ENCODE measurements around the gene QDPR.
"Not testable (repeated sequence)": the region's sequence is repeated elsewhere in the genome, so short reads cannot be mapped to it uniquely, and the experiment has no call there.

Gene QDPR

GRCh38 chr4:17489721-17490120 lies 22.2 kb downstream of the QDPR start:
- no peak for DNase-seq

GRCh38 chr4:17489123-17489522 lies 22.8 kb downstream of the QDPR start:
- no peak for DNase-seq

- DNase-seq = no peak
Observed at GRCh38 chr4:17482716-17483115, 29.2 kb downstream of the QDPR start.

GRCh38 chr4:17480955-17481354 lies 30.9 kb downstream of the QDPR start:
- DNase-seq = no peak

- no peak for DNase-seq
Observed at GRCh38 chr4:17480210-17480927, 31.5 kb downstream of the QDPR start.

- DNase-seq = no peak
Observed at GRCh38 chr4:17477774-17478472, 34.0 kb downstream of the QDPR start.

GRCh38 chr4:17476853-17477252 lies 35.0 kb downstream of the QDPR start:
- no peak for DNase-seq

GRCh38 chr4:17475481-17475880 lies 36.4 kb downstream of the QDPR start:
- DNase-seq = no peak

GRCh38 chr4:17469931-17470674 lies 41.8 kb downstream of the QDPR start:
- DNase-seq = no peak

- peak; percentile 50 for DNase-seq
Observed at GRCh38 chr4:17468619-17469221, 43.2 kb downstream of the QDPR start.

GRCh38 chr4:17463606-17464005 lies 48.3 kb downstream of the QDPR start:
- DNase-seq = no peak

- no peak for DNase-seq
Observed at GRCh38 chr4:17450269-17450804, 61.6 kb downstream of the QDPR start.

- DNase-seq = no peak
Observed at GRCh38 chr4:17448689-17449088, 63.2 kb downstream of the QDPR start.

- DNase-seq = peak; percentile 45
Observed at GRCh38 chr4:17447675-17448298, 64.1 kb downstream of the QDPR start.

- no peak for DNase-seq
Observed at GRCh38 chr4:17447056-17447455, 64.8 kb downstream of the QDPR start.

- not testable (repeated sequence) for DNase-seq
Observed at GRCh38 chr4:17442477-17442876, 69.4 kb downstream of the QDPR start.

- no peak for DNase-seq
Observed at GRCh38 chr4:17437396-17437795, 74.5 kb downstream of the QDPR start.

GRCh38 chr4:17436750-17437090 lies 75.2 kb downstream of the QDPR start:
- no peak for DNase-seq

Measured in left hindlimb (tissue), 1 donor.